ENCODE measurements around the gene ZNF865.
A peak's percentile ranks its signal among the peaks of the same experiment; 100 is the strongest.

The ZNF865 gene

DNA sequence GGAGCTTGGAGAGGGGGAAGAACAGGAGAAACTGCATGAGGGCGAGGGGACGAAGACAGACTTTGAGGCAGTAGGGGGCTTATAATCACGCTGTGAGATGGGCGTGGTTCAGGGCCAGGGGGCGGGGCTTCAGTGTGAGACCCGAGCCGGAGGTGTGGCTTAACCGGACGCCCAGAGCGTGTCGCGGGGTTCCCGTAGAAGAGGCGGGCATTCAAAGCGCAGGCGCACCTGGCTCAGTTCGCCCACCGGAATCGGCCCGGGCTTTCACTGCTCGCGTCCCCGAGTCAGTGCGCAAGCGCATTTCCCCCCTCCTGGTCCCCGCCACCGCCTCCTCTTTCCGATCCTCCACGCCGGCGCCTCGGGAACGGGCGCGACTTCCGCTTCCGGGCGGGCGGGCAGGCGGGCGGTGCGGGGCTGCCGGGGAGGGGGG lies 225 bp upstream of the ZNF865 start:
- peak; percentile 94 to 96 for DNase-seq (ENCODE audit: low read depth in 2 of 2)

DNA sequence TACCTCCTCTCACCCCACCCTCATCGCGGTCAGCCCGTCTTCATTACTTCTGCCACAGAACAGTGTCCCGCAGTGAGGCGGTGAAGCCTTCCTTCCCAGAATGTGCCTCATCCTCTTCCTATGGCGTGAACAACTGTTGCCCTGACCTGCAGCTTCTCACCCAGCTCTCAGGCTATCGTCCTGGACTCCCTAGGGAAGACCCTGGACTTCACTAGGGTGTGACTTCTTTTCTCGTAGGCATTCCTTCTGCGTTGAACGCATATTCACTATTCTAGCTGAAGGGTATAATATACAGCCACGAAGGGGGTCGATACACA lies 982 bp downstream of the ZNF865 start:
- no peak for DNase-seq (ENCODE audit: low read depth in 2 of 2)

DNA sequence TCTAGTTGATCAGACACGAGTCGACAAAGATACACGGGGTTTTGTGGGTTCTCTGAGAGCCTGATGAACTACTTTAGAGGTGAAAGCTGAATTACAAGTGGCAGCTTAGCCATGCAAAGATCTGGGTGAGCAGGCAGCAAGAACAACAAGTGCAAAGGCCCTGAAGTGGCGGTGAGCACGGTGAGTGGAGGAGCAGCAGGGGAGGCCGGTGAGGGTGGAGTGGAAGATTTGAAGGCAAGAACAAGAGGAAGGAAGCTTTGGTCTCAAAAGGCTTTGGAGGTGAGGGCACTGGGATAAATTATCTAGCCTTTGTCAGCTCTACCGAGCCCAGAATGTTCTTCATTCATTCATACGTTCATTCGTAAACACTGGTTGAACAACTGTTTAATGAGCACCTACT lies 1.4 kb downstream of the ZNF865 start:
- no peak for DNase-seq (ENCODE audit: low read depth in 2 of 2)

DNA sequence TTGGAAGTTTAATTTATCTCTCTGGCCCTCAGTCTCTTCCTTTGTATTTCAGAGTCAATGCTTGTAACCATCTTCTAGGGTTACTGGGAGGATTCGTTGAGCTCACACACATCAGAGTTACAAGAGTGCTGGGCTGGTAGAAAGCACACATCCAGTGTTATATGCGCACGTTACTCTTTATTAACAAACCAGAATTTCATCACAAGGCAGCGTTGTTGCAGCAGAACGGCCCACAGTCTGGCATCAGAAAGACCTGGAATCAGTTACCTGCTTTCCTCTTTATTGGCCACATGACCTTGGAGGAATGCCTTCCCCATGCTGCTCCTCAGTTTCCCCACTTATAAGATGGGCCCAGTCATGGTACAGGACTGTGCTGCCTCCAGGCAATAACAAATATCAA lies 3.9 kb downstream of the ZNF865 start:
- DNase-seq (ENCODE audit: low read depth in 2 of 2), result no peak

DNA sequence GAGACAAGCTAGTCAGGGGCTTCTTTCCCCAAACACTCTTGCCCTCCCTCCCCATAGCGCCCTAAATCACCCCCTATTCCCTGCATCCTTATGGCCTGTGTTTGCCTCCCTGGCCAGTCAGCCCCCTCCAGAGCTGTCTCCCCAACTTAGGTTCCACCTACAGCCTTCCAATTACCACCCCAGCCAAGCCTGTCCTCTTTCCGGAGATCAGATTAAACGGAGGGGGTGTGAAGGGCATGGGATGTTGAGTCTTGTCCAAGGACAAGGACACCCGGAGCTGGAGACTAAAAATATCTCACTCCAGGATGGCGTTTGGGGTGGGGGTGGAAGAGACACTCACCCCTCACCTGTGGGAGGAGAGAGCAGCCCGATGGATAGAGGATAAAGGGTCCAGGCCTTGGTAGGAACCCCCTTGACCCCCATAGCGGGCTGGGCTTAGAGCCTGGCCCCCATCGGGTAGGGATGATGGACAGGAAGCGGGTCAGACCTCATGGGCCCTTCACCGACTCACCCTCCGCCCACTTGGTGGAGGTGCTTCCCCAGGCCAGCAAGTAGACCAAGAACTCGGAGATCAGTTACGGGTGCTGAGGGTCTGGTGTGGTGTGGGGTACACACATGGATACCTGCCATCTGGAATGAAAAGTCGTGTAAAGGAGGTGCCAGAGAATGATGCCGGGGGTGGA lies 6.0 kb downstream of the ZNF865 start:
- DNase-seq (ENCODE audit: low read depth in 2 of 2), result no peak

DNA sequence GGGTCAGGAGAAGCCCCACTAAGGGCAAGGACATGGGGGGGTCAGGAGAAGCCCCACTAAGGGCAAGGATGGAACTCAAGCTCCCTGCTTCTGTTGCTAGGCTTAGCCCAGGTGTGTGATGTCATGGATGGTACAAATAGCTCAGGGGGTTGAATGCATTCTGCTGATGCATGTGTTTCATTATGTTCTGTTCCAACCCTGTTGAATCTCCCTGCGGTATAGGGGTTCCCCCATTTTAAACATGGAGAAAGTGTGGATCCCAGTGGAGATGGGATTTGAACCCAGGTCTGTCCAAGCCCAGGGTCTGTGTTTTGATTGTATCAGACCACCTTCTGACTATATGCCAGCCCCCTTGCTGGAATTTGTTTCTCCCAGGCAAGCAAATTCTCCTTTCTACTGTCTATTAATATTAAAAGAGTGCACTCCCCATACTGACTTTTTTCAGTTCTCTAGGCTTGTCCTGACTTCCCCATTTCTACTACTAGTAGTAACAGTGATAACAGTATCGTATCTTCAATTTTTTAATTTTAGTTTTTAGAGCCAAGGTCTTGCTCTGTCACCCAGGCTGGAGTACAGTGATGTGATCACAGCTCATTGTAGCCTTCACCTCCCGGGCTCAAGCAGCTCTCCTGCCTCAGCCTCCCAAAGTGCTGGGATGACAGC lies 6.7 kb downstream of the ZNF865 start:
- DNase-seq (ENCODE audit: low read depth in 2 of 2), result no peak

DNA sequence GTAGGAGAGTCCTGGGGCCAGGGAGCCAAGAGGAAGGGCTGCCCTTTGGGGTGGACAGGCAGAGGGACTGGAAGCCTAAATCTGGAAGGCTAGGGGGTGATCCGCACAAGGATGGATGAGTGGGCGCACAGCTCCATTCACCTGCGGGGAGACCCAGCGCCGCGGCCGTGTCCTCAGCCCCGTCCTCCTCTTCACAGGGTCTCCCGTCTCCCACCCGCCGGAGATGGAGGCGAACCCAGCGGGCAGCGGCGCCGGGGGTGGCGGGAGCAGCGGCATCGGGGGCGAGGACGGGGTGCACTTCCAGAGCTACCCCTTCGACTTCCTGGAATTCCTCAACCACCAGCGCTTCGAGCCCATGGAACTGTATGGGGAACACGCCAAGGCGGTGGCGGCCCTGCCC lies 7.9 kb downstream of the ZNF865 start:
- DNase-seq (ENCODE audit: low read depth in 2 of 2), result no peak

DNA sequence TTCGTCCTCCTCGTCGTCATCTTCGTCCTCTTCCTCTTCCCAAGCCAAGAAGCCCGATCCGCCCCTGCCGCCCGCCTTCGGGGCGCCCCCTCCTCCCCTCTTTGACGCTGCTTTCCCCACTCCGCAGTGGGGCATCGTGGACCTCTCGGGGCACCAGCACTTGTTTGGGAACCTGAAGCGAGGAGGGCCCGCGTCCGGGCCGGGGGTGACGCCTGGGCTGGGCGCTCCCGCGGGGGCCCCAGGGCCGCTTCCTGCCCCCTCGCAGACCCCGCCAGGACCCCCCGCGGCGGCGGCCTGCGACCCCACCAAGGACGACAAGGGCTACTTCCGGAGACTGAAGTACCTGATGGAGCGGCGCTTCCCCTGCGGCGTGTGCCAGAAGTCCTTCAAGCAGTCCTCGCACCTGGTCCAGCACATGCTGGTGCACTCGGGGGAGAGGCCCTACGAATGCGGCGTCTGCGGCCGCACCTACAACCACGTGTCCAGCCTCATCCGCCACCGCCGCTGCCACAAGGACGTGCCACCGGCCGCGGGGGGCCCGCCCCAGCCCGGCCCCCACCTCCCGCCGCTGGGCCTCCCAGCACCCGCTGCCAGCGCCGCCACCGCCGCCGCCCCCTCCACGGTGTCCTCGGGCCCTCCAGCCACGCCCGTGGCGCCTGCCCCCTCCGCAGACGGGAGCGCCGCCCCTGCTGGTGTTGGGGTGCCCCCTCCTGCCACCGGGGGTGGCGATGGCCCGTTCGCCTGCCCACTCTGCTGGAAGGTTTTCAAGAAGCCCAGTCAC lies 8.7 kb downstream of the ZNF865 start:
- DNase-seq (ENCODE audit: low read depth in 2 of 2), result no peak

DNA sequence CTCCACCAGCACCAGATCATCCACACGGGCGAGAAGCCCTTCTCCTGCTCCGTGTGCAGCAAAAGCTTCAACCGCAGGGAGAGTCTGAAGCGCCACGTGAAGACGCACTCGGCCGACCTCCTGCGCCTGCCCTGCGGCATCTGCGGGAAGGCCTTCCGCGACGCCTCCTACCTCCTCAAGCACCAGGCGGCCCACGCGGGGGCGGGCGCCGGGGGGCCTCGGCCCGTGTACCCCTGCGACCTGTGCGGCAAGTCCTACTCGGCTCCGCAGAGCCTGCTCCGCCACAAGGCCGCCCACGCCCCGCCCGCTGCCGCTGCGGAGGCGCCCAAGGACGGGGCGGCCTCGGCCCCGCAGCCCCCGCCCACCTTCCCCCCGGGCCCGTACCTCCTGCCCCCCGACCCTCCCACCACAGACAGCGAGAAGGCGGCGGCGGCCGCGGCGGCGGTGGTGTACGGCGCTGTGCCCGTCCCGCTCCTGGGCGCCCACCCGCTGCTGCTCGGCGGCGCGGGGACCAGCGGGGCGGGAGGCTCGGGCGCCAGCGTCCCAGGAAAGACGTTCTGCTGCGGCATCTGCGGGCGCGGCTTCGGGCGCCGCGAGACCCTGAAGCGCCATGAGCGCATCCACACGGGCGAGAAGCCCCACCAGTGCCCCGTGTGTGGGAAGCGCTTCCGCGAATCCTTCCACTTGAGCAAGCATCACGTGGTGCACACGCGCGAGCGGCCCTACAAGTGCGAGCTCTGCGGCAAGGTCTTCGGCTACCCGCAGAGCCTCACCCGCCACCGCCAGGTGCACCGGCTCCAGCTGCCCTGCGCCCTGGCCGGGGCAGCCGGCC lies 9.5 kb downstream of the ZNF865 start:
- DNase-seq (ENCODE audit: low read depth in 2 of 2), result no peak

DNA sequence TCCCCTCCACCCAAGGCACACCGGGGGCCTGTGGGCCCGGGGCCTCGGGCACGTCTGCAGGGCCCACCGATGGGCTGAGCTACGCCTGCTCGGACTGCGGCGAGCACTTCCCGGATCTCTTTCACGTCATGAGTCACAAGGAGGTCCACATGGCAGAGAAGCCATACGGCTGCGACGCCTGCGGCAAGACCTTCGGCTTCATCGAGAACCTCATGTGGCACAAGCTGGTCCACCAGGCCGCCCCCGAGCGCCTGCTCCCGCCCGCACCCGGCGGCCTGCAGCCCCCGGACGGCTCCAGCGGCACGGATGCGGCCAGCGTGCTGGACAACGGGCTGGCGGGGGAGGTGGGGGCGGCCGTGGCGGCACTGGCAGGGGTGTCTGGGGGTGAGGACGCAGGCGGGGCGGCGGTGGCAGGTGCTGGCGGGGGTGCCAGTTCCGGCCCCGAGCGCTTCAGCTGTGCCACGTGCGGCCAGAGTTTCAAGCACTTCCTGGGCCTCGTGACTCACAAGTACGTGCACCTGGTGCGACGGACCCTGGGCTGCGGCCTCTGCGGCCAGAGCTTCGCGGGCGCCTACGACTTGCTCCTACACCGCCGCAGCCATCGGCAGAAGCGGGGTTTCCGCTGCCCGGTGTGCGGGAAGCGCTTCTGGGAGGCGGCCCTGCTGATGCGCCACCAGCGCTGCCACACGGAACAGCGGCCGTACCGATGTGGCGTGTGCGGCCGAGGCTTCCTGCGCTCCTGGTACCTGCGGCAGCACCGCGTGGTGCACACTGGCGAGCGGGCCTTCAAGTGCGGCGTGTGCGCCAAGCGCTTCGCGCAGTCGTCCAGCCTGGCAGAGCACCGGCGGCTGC lies 10.3 kb downstream of the ZNF865 start:
- no peak for DNase-seq (ENCODE audit: low read depth in 2 of 2)

DNA sequence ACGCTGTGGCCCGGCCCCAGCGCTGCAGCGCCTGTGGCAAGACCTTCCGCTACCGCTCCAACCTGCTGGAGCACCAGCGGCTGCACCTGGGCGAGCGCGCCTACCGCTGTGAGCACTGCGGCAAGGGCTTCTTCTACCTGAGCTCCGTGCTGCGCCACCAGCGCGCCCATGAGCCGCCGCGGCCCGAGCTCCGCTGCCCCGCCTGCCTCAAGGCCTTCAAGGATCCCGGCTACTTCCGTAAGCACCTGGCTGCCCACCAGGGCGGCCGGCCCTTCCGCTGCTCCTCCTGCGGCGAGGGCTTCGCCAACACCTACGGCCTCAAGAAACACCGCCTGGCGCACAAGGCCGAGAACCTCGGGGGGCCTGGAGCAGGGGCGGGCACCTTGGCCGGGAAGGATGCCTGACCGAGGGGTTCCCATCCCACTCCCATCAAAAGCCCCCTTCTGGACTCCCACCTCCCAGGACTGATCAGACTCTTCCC lies 11.0 kb downstream of the ZNF865 start:
- no peak for DNase-seq (ENCODE audit: low read depth in 2 of 2)

DNA sequence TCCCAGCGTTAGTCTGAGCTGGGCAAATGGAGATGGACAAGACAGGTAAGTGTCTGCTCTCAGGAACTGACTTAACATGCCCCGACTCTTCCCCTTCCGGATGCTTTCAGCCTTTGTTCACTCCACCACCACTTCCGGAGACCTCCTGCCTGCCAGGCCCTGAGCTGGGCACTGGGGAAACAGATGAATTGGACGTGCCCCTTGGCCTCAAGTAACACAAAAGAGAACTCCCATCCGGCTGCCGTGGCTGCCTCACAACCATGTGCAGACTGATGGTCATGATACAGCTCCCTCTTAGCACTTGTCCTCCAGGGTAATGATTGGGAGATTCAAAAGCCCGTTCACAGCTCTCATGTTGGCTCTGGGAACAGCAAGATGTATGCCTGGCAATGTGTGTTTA lies 12.0 kb downstream of the ZNF865 start:
- DNase-seq (ENCODE audit: low read depth in 2 of 2), result no peak

DNA sequence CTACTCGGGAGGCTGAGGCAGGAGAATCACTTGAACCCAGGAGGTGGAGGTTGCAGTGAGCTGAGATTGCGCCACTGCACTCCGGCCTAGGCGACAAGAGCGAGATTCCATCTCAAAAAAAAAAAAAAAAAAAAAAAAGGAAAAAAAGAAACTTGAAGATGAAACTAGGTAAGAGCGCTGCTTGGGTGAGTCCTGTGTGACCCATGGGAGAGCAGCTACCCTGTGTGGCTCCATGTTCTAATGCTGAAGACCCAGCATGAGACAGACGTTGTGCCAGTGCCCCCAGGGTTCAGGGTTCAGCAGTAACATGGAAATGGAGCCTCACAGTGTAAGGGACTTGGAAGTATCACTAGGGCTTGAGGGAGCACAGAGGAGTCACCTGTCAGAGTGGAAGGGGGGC lies 13.0 kb downstream of the ZNF865 start:
- no peak for DNase-seq (ENCODE audit: low read depth in 2 of 2)

DNA sequence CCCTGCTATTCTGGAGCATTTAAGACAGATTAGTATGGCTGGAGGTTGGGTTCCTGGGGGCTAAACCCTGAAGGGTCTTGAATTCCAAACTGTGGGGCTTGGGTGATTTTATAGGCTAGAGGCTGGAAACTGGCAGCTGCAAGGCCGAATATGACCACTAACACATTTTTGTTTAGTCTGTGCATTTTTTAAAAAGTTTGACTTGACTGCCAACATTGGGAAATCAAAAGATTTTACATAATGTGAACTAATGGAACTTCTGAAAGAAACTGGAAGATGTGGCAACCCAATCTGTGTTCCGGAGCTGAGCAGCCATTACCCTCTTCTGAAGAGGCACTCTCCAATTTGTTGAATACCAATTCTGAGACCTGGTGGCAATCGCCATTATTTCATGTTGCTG lies 13.8 kb downstream of the ZNF865 start:
- no peak for DNase-seq (ENCODE audit: low read depth in 2 of 2)

DNA sequence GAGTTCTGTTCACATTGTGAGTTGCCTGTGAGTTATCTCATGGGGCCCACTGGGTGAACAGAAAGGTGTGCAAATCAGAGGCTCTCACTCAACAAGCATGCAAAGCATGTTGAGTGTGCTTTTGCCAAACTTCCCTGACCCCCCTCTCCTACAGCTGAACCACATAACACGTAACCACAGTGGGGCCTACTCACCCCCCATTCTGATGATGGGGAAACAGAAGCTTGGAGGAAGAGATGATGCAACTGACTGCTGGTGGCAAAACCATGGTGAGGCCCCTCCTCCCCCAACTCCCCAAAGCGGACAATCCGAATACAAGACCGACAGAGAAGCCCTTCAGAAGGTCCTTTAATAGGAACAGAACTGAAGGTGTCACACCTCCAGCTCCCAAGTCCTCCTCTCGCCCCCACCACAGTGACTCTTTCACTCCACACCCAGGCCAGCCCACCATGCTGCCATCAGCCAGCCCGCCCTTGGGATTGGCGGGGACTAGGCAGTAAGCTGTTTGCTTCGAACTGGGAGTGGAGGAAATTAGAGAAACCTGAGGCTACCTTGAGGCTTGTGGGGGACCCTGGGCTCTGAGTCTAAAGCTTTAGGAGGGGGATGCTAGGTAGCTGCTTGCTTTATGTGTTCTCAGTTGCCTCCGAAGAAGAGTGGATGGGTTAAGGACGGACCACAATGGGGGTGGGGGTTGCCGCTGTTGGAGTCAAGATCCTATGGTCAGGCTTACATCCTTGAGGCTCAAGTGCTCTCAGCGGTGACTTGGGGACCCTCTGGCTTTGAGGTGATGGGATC lies 15.2 kb downstream of the ZNF865 start:
- no peak for DNase-seq (ENCODE audit: low read depth in 2 of 2)

DNA sequence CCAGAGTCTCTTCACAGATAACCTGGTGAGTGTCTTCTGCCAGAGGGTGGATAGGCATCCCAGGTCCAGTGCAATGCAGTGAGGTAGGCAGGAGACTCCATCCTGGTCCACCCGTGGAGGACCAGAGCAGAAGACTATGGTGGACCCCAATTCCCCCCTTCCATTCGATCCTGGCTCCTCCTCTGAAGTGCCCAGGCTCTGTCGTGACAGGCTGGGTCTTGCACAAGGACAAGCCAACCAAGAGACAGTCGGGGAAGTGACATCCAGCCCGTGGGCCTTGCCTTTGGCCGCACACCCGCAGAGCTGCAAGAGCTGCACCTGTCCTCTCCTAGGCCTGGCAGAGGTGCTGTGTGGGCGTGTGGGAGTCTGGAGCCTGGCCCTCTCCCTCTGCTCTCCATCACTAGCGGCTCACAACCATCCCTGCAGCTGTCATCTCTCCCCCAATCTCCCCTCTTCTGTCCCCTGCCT lies 15.8 kb downstream of the ZNF865 start:
- DNase-seq (ENCODE audit: low read depth in 2 of 2), result no peak

DNA sequence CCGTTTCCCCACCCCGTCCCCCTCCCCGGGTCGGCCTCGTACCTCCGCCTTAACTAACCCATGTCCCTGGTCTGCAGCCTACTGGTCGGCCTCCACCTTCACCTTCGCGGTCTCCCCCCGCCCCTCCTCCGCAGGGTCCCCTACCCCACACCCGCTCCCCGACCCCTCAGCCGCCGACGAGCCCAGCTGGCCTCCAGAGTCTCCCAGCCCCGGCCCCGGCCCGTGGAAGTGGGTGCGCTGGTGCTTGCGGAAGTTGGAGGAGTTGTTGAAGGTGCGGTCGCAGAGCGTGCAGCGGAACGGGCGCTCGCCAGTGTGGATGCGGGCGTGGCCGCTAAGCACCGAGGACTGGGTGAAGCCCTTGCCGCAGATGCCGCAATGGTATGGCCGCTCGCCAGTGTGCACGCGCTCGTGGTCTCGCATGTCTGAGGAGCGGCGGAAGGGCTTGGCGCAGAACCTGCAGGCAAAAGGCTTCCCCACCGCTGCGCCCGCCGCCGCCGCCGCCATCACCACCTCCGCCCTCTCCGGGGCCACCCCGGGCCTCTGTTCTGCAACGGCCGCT lies 16.3 kb downstream of the ZNF865 start:
- no peak for DNase-seq (ENCODE audit: low read depth in 2 of 2)

DNA sequence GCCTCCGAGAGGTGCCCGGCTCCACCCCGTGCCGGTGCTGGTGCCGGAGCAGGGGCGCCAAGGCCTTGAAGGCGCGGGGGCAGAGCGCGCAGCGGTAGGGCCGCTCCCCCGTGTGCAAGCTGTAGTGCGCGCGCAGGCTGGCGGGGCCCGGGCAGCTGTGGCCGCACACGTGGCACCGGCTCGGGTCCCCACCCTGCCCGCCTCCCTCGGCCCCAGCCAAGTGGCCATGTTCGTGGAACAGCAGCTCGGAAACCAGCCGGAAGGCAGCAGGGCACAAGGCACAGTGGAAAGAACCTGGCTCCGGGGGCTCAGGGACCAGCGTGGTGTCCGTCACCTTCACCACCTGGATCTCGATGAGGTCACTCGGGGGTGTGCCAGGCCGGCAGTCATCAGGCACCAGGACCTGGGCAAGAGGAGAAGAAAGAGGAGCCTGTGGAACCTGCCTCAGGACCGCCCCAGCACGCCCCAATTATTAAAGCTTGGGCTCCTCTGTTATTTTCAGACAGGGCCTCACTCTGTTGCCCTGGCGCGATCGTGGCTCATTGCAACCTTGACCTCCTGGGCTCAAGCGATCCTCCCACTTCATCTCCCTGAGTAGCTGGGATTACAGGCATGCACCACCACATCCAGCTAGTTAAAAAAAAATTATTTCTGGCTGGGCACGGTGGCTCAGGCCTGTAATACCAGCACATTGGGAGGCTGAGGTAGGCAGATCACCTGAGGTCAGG lies 17.0 kb downstream of the ZNF865 start:
- DNase-seq (ENCODE audit: low read depth in 2 of 2), result no peak

DNA sequence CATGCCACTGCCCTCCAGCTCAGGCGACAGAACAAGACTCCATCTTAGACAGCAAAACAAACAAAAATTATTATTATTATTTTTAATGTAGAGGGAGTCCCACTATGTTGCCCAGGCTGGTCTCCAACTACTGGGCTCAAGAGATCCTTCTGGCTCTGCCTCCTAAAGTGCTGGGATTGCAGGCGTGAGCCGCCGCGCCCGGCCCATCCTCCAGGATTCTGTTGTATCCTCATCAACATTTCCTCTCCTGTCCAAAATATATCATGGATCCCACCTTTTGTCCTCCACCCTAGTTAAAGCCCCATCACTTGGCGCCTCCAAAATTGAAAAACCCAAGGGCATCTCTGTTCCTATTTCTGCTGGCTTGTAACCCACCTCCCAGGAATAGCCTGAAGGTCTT lies 17.7 kb downstream of the ZNF865 start:
- no peak for DNase-seq (ENCODE audit: low read depth in 2 of 2)

Measured in stimulated activated CD8-positive, alpha-beta memory T cell treated with anti-CD3 and anti-CD28 coated beads, Interleukin-7, amount 100 ng/mL, for 1 hour (primary cell).